Adipocyte (in vitro differentiated cells): ENCODE measurements around the gene DGKI.

Source experiments
- DNase-seq: peaks from one replicate; pipeline ENCODE4 v3.0.0-alpha.2; 2015; ENCODE audit warnings: low read depth
- H3K27me3 ChIP-seq: replicated peaks from 2 replicates; pipeline ENCODE4 v1.7.0; 2013; ENCODE audit warnings: mild to moderate bottlenecking, low read length, moderate library complexity; ENCODE audit not compliant: control insufficient read depth, insufficient read depth
- H3K36me3 ChIP-seq: 2 replicates; pipeline ENCODE4 v1.7.0; 2013; ENCODE audit warnings: low read length, mild to moderate bottlenecking, moderate library complexity; ENCODE audit not compliant: control insufficient read depth, insufficient read depth, severe bottlenecking
- H3K4me1 ChIP-seq: 2 replicates; pipeline ENCODE4 v1.7.0; 2013; ENCODE audit warnings: mild to moderate bottlenecking, low read length, moderate library complexity; ENCODE audit not compliant: control insufficient read depth, insufficient read depth
- H3K4me3 ChIP-seq: 2 replicates; pipeline ENCODE4 v1.7.0; 2013; ENCODE audit warnings: mild to moderate bottlenecking, low read length, moderate library complexity
- H3K9ac ChIP-seq: 2 replicates; pipeline ENCODE4 v1.7.0; 2013; ENCODE audit warnings: mild to moderate bottlenecking, low read length, moderate library complexity
- H3K9me3 ChIP-seq: 2 replicates; pipeline ENCODE4 v1.7.0; 2013; ENCODE audit warnings: mild to moderate bottlenecking, low read length, moderate library complexity; ENCODE audit not compliant: control insufficient read depth

Gene DGKI

DNA sequence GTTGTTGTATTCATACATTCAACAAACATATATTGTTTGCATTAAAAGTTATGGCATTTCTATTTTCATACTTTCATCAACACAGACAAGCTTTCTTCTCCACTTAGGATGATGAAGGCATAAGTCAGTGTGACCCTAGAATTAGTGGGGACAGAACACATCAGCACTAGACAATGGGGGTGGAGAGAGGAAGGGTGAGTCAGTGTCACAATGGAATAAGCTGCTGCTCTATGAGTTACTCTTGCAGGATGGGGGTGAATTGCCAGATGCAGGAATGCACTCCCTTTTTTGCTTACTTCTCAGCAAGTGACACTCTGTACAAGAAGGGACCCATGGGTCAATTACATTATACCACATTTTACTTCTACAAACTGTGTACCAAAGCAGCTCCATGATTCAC is 74.0 kb downstream of the DGKI start:
- Histone ChIP-seq H3K4me1 (peaks cover 56% of the 10 kb centered on the region), H3K27me3 (no peaks in the 10 kb centered on the region), H3K9me3 (no peaks in the 10 kb centered on the region), H3K9ac (peak overlapping the region; percentile 71), H3K36me3 (no peaks in the 10 kb centered on the region), H3K4me3 (peak overlapping the region; percentile 4)
- DNase-seq: peak; percentile 76

DNA sequence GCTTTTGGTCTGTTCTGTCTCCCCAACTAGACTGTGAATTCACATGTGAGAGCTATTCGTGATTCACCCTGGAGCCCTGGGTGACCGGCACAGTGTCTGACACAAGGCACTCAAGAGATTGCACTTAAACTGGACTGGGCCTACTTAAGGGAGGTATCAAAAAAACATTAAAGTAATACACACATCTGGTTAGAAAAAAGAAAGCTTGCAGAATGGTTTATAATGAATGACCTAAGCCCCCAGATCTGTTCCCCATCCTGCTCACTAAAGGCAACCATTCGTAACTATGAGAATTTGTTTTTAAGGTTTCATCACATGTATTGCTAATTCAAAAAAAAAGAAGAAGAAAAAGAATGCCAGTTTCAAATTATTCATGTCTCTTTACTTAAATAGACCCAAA is 74.5 kb downstream of the DGKI start:
- H3K27me3 ChIP-seq: no peaks in the 10 kb centered on the region
- no peak for DNase-seq

GRCh38 chr7:137771679-137772078 is 75.1 kb downstream of the DGKI start:
- H3K9ac ChIP-seq: peak overlapping the region; percentile 71
- peaks cover 64% of the 10 kb centered on the region for H3K4me1 ChIP-seq
- H3K36me3 ChIP-seq: no peaks in the 10 kb centered on the region
- peak; percentile 67 for DNase-seq
- H3K9me3 ChIP-seq: no peaks in the 10 kb centered on the region
- H3K27me3 ChIP-seq: no peaks in the 10 kb centered on the region
- H3K4me3 ChIP-seq: no peak overlapping the region

More for the DNA sequence above, 74.5 kb downstream of the DGKI start:
- Histone ChIP-seq H3K4me1 (peaks cover 59% of the 10 kb centered on the region), H3K9ac (peak overlapping the region; percentile 71), H3K4me3 (peak overlapping the region; percentile 4), H3K9me3 (no peaks in the 10 kb centered on the region), H3K36me3 (no peaks in the 10 kb centered on the region)

DNA sequence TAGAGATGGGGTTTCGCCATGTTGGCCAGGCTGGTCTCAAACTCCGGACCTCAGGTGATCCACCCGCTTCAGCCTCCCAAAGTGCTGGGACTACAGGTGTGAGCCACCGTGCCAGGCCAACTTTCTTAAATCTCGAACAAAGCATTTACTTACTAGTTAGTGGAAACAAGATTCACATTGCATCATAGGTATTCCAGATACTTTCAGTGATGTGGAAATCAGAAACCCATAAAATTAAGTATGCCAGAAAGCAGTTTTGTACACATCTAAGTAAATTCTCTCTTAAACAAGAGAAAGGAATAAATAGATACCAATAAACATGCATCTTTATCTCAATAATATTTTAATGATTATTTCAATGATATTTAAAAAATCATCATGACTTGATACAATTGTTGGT is 75.5 kb downstream of the DGKI start:
- no peaks in the 10 kb centered on the region for H3K9me3 ChIP-seq
- peak; percentile 56 for DNase-seq
- no peak overlapping the region for H3K4me3 ChIP-seq
- H3K36me3 ChIP-seq: no peaks in the 10 kb centered on the region
- H3K27me3 ChIP-seq: no peaks in the 10 kb centered on the region
- H3K4me1 ChIP-seq: peaks cover 64% of the 10 kb centered on the region
- peak overlapping the region; percentile 71 for H3K9ac ChIP-seq

GRCh38 chr7:137768366-137768765 is 78.4 kb downstream of the DGKI start:
- H3K4me3 ChIP-seq: no peak overlapping the region
- H3K27me3 ChIP-seq: no peaks in the 10 kb centered on the region
- H3K9ac ChIP-seq: peak overlapping the region; percentile 28
- H3K4me1 ChIP-seq: peaks cover 45% of the 10 kb centered on the region
- H3K36me3 ChIP-seq: no peaks in the 10 kb centered on the region
- peak; percentile 25 for DNase-seq
- no peaks in the 10 kb centered on the region for H3K9me3 ChIP-seq

DNA sequence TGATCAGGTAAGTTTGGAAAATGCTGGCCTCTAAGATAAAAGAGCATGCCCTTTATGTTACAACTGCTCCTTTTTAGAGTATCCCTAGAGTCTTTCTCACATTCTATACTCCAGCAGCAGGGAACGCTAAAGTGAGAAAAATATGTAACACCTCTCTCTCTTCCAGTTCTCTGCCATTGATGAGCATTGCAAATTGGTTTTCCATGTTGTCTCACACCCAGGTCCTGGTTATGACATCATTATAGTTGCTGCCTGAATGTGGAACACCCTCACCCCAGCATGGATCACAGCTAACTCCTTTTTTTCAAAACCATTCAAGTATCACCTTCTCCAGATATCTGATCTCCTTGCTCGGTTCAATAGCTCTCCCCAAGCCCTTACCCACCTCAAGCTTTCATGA is 84.4 kb downstream of the DGKI start:
- DNase-seq: no peak
- no peak overlapping the region for H3K4me3 ChIP-seq
- no peaks in the 10 kb centered on the region for H3K27me3 ChIP-seq
- no peaks in the 10 kb centered on the region for H3K9me3 ChIP-seq
- peaks cover 6% of the 10 kb centered on the region for H3K4me1 ChIP-seq
- H3K9ac ChIP-seq: no peak overlapping the region
- no peaks in the 10 kb centered on the region for H3K36me3 ChIP-seq

- H3K4me1 ChIP-seq: peaks cover 20% of the 10 kb centered on the region
- DNase-seq: no peak
- H3K36me3 ChIP-seq: no peaks in the 10 kb centered on the region
- H3K27me3 ChIP-seq: no peaks in the 10 kb centered on the region
- no peak overlapping the region for H3K9ac ChIP-seq
- H3K9me3 ChIP-seq: no peaks in the 10 kb centered on the region
- H3K4me3 ChIP-seq: no peak overlapping the region
Observed at GRCh38 chr7:137760111-137760510, 86.7 kb downstream of the DGKI start.

- Histone ChIP-seq H3K4me3 (no peak overlapping the region), H3K27me3 (no peaks in the 10 kb centered on the region), H3K36me3 (no peaks in the 10 kb centered on the region), H3K4me1 (peaks cover 25% of the 10 kb centered on the region), H3K9ac (no peak overlapping the region), H3K9me3 (no peaks in the 10 kb centered on the region)
- no peak for DNase-seq
Observed at GRCh38 chr7:137757146-137757925, 89.4 kb downstream of the DGKI start.

DNA sequence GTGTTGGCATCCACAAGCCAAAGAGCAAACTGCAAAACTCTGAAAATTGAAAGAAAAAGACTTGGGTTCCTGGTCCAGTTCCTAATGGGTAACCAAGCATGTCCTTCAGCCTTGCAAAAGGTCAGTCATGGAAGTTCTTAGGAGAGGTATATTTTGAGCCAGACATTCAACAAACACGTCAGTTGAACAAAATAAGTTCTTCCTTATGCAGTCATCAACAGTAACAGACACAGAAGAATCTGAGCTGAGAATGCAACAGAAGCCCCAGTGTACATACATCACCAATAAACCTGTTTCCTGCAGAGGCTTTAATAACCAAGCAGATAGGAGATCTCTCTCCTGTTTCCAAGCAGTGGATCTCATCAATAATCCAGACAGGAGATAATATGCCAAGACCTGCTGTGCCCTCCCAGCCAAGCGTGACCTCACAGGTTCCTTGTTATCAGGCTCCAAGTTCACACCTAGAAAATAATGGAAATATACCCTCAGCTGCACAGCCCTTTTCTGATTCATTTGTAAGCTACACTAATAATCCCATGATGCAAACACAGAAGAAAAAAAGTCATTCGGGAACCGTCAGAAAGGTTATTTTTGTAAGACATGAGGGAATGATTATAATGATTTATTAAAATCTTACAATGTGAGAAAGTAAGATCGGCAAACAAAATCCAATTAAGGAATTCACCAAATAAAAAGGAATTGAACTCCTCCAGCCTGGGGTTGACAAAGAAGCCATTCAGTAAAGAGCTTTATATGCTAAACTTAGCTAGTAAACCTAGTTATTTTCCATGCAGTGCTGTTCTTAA is 90.7 kb downstream of the DGKI start:
- no peaks in the 10 kb centered on the region for H3K27me3 ChIP-seq
- no peaks in the 10 kb centered on the region for H3K36me3 ChIP-seq
- DNase-seq: no peak
- no peaks in the 10 kb centered on the region for H3K9me3 ChIP-seq
- H3K4me3 ChIP-seq: peak overlapping the region; percentile 8
- peaks cover 25% of the 10 kb centered on the region for H3K4me1 ChIP-seq
- H3K9ac ChIP-seq: peak overlapping the region; percentile 2

DNA sequence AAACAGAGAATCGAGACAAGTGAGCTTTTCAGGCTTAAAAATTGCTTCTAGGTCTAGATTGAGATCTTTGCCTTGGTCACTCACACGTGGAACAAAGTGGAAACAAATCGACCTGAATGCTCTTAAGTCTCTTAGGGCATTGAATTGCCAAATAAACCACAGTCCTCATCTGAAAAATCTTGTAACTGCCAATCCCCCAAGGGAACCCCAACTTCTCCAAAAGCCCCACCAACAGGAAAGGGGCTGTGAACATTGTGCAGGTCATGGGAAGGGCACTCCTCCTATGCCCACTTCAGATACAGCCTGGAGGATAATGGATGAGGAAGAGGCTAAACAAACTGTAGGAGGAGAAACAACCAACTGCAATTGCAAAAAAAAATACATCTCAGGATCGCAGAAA is 91.3 kb downstream of the DGKI start:
- Histone ChIP-seq H3K27me3 (no peaks in the 10 kb centered on the region), H3K9me3 (no peaks in the 10 kb centered on the region), H3K9ac (no peak overlapping the region), H3K36me3 (no peaks in the 10 kb centered on the region), H3K4me3 (no peak overlapping the region), H3K4me1 (peaks cover 25% of the 10 kb centered on the region)
- no peak for DNase-seq

- H3K9me3 ChIP-seq: no peaks in the 10 kb centered on the region
- H3K4me3 ChIP-seq: peak overlapping the region; percentile 6
- H3K9ac ChIP-seq: no peak overlapping the region
- no peaks in the 10 kb centered on the region for H3K36me3 ChIP-seq
- DNase-seq: no peak
- no peaks in the 10 kb centered on the region for H3K27me3 ChIP-seq
- peaks cover 25% of the 10 kb centered on the region for H3K4me1 ChIP-seq
Observed at GRCh38 chr7:137753948-137754851, 92.6 kb downstream of the DGKI start.
